ENCODE data around the gene CDK14. TPM values are rescaled to one million over a fixed set of nuclear protein-coding genes. Genes with fewer than 3 reads are reported as not detected.

The CDK14 gene
- total and polyA plus RNA-seq, 10 of the 15 experiments (the other 5 are each of a cell fraction or from before 2014, with no cell fraction given), result 6.5 to 61.3 (median 24.2) TPM

DNA sequence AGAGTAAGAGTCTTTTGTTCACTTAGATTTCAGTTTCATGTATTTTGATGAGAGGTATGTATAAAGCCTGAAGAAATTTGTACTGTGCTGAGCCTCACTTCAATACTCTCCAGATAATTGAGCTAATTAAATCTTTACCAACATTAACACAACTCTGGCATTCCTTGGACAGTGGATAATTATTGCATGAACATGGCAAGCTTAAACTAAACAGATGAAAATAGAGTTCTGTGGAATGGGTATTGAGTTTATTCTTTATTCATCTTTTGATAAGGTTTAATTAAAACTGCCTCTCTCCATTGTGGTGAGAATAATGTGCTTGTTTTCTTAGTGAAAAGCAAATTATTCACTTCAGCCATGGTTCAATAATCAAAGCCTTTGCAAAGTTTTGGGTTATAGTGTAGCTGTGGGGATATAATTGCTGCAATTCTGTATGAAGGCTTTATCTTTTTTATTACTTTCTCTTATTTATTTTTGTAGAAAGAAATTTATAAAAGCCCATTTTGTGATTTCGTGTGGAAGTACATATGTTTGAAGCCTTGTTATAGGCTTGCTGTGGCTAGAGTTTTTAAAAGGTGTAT lies 541.8 kb downstream of the CDK14 start:
- no peaks in the 10 kb centered on the region for H4K20me1 ChIP-seq (ENCODE audit: control insufficient read depth, insufficient read depth)
- ChIA-PET POLR2A (no interaction called here), SMC1A (ENCODE audit: uncharacterized antibody, unreplicated experiment) (no interaction called here), RAD21 (ENCODE audit: unreplicated experiment) (no interaction called here), CTCF (interaction anchor here (0.6 kb wide), 1 partner anchor 240 kb away, joined by 3 read pairs; no protein-coding TSS in a partner anchor)
- in situ Hi-C loops (cut with MboI), result no loop called here
- no peaks in the 10 kb centered on the region for H3K4me1 ChIP-seq (ENCODE audit: control insufficient read depth, insufficient read depth, low read length)
- no TSS peak for BruUV-seq (replicated peaks)
- H3K27me3 ChIP-seq (replicated peaks in 1 of 2; ENCODE audit: control insufficient read depth in 2 of 2, insufficient read depth in 2 of 2, low read length in 1 of 2), result no peaks in the 10 kb centered on the region
- no peaks in the 10 kb centered on the region for H3K79me2 ChIP-seq (ENCODE audit: control insufficient read depth, insufficient read depth, low read length)
- FAIRE-seq (no peak), DNase-seq (ENCODE audit: low read depth, low spot score) (no peak), ATAC-seq (no peak)
- intact Hi-C loops (cut with micrococcal nuclease; ENCODE audit: unreplicated experiment), result no loop called here
- no peak overlapping the region for H3K9ac ChIP-seq (ENCODE audit: control insufficient read depth, insufficient read depth, low read length)
- H3K36me3 ChIP-seq (ENCODE audit: control insufficient read depth in 2 of 2, insufficient read depth in 2 of 2, low read length in 1 of 2), result no peaks in the 10 kb centered on the region
- no peak overlapping the region for H3K4me3 ChIP-seq
- H3K9me3 ChIP-seq (replicated peaks; ENCODE audit: control insufficient read depth, insufficient read depth, low read length), result no peaks in the 10 kb centered on the region
- H3K4me2 ChIP-seq (ENCODE audit: control insufficient read depth, insufficient read depth), result no peak overlapping the region
- WGBS (ENCODE audit: insufficient coverage, insufficient replicate concordance, low lambda C conversion rate, missing lambda C conversion rate), result 35% methylated on average over 1 of the region's 1 CpG
- H3K27ac ChIP-seq (ENCODE audit: control insufficient read depth, insufficient read depth), result no peak overlapping the region
- TF ChIP-seq ZZZ3 (IDR thresholded peaks at IDR 0.05; ENCODE audit: control insufficient read depth, insufficient read length, low read depth) (no peak), TCF12 (IDR thresholded peaks at IDR 0.05; ENCODE audit: low read depth, low read length) (no peak), KAT2A (conservative IDR thresholded peaks at IDR 0.05; ENCODE audit: control insufficient read depth, low read depth, low read length) (no peak), PML (IDR thresholded peaks at IDR 0.05; ENCODE audit: low read length) (no peak), IKZF1 (conservative IDR thresholded peaks at IDR 0.05) (no peak), TBL1XR1 (IDR thresholded peaks at IDR 0.05; ENCODE audit: low read depth, low read length) (no peak), HCFC1 (IDR thresholded peaks at IDR 0.05; ENCODE audit: low read length) (no peak), LARP7 (IDR thresholded peaks at IDR 0.05) (no peak), BCL11A (IDR thresholded peaks at IDR 0.05; ENCODE audit: low read depth, low read length) (no peak), ZNF24 (IDR thresholded peaks at IDR 0.05) (no peak)
- TF ChIP-seq, protein P1, sequence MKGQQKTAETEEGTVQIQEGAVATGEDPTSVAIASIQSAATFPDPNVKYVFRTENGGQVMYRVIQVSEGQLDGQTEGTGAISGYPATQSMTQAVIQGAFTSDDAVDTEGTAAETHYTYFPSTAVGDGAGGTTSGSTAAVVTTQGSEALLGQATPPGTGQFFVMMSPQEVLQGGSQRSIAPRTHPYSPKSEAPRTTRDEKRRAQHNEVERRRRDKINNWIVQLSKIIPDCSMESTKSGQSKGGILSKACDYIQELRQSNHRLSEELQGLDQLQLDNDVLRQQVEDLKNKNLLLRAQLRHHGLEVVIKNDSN (IDR thresholded peaks at IDR 0.05; ENCODE audit: borderline replicate concordance, extremely low read length, insufficient read depth, low read depth, low read length), result no peak
- H2AFZ ChIP-seq (ENCODE audit: control insufficient read depth, low read depth, low read length), result no peak overlapping the region

Data from GM12878 (cell line).